HepG2 (cell line): ENCODE results near the gene TPM1.

ENCODE experiments used
- CTCF ChIP-seq: sonication (generic); formaldehyde crosslinking; IDR thresholded peaks from 2 replicates; pipeline ENCODE4 v1.5.0; 2020; ENCODE audit warnings: mild to moderate bottlenecking, missing genetic modification reagents, moderate library complexity
- ISX ChIP-seq: sonication (generic); formaldehyde crosslinking; conservative IDR thresholded peaks from 2 replicates; pipeline ENCODE4 v1.5.0; 2020; ENCODE audit warnings: missing genetic modification reagents
- NKX3-1 ChIP-seq: sonication (generic); formaldehyde crosslinking; IDR thresholded peaks from 2 replicates; pipeline ENCODE4 v1.5.0; 2020; ENCODE audit warnings: missing genetic modification reagents
- NR2C2 ChIP-seq: sonication (generic); formaldehyde crosslinking; IDR thresholded peaks from 2 replicates; pipeline ENCODE4 v1.4.0; 2020; ENCODE audit warnings: missing genetic modification reagents, mild to moderate bottlenecking, moderate library complexity, borderline replicate concordance
- SMC3 ChIP-seq: IDR thresholded peaks from 2 replicates; pipeline ENCODE4 v1.6.1; 2011; ENCODE audit warnings: low read length, improper control_type of control experiment
- USF2 ChIP-seq, 2 experiments: sonication (generic) in 1 of 2; formaldehyde crosslinking in 1 of 2; IDR thresholded peaks; 2 replicates each; pipeline versions ENCODE4 v1.5.1 to v1.6.1; 2011 to 2020; ENCODE audit warnings: borderline replicate concordance in 1 of 2, low read depth in 1 of 2, low read length in 1 of 2, mild to moderate bottlenecking in 1 of 2, missing genetic modification reagents in 1 of 2, moderate library complexity in 1 of 2
- TF ChIP-seq, protein P1 (sequence below): sonication (generic); formaldehyde crosslinking; IDR thresholded peaks from 2 replicates; pipeline ENCODE4 v1.4.0; 2020; ENCODE audit warnings: missing genetic modification reagents
- TF ChIP-seq, protein P2 (sequence below): sonication (generic); formaldehyde crosslinking; IDR thresholded peaks from 2 replicates; pipeline ENCODE4 v1.4.0; 2020; ENCODE audit warnings: mild to moderate bottlenecking, missing genetic modification reagents

- TF ChIP-seq NR2C2 (CRISPR knock-in tag) (no peak), NKX3-1 (CRISPR knock-in tag) (no peak), CTCF (CRISPR knock-in tag) (no peak), USF2 (IDR thresholded peaks at IDR 0.05; ENCODE audit: low read depth, low read length) (no peak), USF2 (CRISPR knock-in tag; IDR thresholded peaks at IDR 0.05; ENCODE audit: borderline replicate concordance) (no peak), SMC3 (no peak), ISX (CRISPR knock-in tag) (no peak)
- TF ChIP-seq, protein P1, sequence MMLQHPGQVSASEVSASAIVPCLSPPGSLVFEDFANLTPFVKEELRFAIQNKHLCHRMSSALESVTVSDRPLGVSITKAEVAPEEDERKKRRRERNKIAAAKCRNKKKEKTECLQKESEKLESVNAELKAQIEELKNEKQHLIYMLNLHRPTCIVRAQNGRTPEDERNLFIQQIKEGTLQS (CRISPR knock-in tag): no peak
- TF ChIP-seq, protein P2, sequence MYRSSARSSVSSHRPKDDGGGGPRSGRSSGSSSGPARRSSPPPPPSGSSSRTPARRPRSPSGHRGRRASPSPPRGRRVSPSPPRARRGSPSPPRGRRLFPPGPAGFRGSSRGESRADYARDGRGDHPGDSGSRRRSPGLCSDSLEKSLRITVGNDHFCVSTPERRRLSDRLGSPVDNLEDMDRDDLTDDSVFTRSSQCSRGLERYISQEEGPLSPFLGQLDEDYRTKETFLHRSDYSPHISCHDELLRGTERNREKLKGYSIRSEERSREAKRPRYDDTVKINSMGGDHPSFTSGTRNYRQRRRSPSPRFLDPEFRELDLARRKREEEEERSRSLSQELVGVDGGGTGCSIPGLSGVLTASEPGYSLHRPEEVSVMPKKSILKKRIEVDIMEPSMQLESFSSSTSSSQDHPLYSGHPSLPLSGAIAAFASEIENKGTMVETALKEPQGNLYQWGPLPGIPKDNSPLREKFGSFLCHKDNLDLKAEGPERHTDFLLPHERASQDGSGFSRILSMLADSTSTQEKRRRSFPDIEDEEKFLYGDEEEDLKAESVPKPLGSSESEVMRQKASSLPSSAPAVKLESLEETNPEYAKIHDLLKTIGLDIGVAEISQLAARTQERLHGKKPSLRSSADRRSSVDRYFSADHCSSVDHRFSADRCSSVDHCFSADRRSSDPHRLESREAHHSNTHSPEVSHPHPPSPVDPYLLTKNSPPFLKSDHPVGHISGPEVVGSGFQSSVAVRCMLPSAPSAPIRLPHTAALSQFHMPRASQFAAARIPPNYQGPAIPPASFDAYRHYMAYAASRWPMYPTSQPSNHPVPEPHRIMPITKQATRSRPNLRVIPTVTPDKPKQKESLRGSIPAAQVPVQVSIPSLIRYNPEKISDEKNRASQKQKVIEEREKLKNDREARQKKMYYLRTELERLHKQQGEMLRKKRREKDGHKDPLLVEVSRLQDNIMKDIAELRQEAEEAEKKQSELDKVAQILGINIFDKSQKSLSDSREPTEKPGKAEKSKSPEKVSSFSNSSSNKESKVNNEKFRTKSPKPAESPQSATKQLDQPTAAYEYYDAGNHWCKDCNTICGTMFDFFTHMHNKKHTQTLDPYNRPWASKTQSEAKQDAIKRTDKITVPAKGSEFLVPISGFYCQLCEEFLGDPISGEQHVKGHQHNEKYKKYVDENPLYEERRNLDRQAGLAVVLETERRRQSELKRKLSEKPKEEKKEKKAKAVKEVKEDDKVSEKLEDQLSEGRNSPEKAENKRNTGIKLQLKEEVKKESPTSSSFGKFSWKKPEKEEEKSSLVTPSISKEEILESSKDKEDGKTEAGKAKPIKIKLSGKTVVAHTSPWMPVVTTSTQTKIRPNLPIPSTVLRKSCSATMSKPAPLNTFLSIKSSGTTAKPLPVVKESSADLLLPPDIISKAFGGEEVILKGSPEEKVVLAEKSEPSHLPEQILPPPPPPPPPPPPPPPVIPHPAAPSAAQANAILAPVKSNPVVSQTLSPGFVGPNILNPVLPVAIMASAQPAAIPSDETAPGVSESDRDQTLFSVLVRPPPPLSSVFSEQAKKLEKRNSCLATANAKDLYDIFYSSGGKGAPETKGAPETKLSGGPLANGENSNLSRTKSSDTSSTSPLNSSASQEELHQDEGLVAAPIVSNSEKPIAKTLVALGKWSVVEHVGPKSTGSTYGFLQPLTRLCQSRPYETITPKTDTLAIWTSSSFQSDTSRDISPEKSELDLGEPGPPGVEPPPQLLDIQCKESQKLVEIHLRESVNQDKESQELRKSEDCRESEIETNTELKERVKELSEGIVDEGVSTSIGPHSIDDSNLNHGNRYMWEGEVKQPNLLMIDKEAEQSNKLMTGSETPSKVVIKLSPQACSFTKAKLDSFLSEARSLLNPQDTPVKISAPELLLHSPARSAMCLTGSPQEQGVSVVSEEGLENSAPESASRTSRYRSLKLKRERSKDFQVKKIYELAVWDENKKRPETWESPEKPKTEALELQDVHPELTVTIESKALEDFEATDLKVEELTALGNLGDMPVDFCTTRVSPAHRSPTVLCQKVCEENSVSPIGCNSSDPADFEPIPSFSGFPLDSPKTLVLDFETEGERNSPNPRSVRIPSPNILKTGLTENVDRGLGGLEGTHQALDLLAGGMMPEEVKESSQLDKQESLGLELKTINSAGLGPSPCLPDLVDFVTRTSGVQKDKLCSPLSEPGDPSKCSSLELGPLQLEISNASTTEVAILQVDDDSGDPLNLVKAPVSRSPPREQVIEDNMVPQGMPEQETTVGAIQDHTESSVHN (CRISPR knock-in tag): no peak
Measured at GRCh38 chr15:63006032-63006878, 36.3 kb upstream of the TPM1 start.
